ENCODE data around the gene RGS7BP. TPM values are rescaled to one million over a fixed set of nuclear protein-coding genes. Genes with fewer than 3 reads are reported as not detected.
"Not testable (repeated sequence)": the region's sequence is repeated elsewhere in the genome, so short reads cannot be mapped to it uniquely, and the experiment has no call there.

RGS7BP gene
- total and polyA plus RNA-seq, 5 donors from 2014 or later = not detected

DNA sequence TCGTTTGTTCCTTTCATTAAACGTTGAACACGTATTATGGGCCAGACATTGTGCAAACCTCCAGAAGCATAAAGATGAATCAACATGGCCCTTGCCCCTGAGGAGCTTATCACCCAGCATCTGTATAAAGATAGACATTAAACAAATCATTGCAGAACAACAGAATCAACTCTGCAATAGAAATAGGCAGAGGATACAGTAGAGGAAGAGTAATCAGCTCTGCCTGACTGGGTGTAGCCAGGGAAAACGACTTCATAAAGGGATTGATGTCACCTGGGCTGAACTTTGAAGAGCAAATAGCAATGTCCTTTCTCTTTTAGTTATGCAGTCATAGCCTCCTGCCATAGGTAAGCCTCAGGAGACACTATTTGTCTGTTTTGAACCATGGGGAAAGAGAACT, 13.4 kb downstream of the RGS7BP start:
- Histone ChIP-seq H3K36me3 (ENCODE audit: control insufficient read depth, insufficient read depth, low read length) (no peaks in the 10 kb centered on the region), H3K27ac (ENCODE audit: insufficient read depth, low read length, poor library complexity, severe bottlenecking) (no peak overlapping the region), H3K27me3 (ENCODE audit: control insufficient read depth, insufficient read depth, low read length) (no peaks in the 10 kb centered on the region), H3K9me3 (ENCODE audit: control insufficient read depth in 2 of 2, low read length in 2 of 2) (no peaks in the 10 kb centered on the region), H3K4me1 (ENCODE audit: control insufficient read depth, insufficient read depth, low read length, poor library complexity, severe bottlenecking) (no peaks in the 10 kb centered on the region), H3K4me3 (ENCODE audit: low read depth, low read length) (no peak overlapping the region)
- no peaks in the 10 kb centered on the region for H3K27me3 Mint-ChIP-seq
- ATAC-seq (ENCODE audit: low read depth in 2 of 2) (no peak), DNase-seq (no peak)
- peaks cover 0 to 1% (median 0%) of the 10 kb centered on the region in 7 donors for H3K9me3 Mint-ChIP-seq
- H3K27ac Mint-ChIP-seq = no peak overlapping the region
- no peaks in the 10 kb centered on the region for H3K36me3 Mint-ChIP-seq
- H3K4me1 Mint-ChIP-seq = no peaks in the 10 kb centered on the region
- no peak overlapping the region for H3K4me3 Mint-ChIP-seq

DNA sequence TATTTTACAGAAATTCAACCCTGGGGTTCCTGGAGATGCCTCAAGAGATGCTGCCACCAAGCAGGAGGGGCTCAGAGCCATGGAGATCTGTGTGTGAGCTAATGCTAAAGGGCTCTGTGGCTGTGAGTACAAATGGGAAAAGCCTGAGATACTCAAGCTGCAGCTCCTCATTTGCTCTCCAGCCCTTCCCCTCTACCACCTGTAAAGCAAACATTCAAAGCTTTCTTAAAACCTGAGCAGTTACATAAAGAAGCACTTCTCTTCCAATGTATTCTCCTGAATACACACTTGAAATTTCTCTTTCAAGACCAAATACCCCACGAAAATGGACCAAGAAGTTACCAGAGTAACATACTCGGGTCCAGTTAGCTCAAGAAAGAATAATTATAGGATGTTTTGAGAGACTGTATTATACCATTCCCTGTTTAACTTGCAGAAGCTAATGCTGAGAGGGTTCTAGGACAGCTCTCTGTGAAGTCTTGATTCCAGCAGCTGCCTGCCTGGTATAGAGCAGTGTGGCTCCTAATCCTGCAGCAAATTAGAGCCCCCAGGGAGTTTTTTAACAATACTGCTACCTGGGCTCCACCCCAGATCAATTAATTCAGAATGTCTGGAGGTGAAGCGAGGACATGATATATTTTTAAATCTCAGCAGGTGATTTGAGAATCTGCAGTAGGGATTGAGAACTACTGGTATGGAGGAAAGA, 21.1 kb downstream of the RGS7BP start:
- H3K27ac ChIP-seq (ENCODE audit: insufficient read depth, low read length, poor library complexity, severe bottlenecking) = no peak overlapping the region
- H3K4me1 Mint-ChIP-seq = no peaks in the 10 kb centered on the region
- no peak overlapping the region for H3K4me3 Mint-ChIP-seq
- H3K9me3 ChIP-seq (ENCODE audit: control insufficient read depth in 2 of 2, low read length in 2 of 2) = no peaks in the 10 kb centered on the region
- DNase-seq (no peak), ATAC-seq (ENCODE audit: low read depth in 2 of 2) (no peak)
- peaks cover 0 to 5% (median 0%) of the 10 kb centered on the region in 7 donors for H3K9me3 Mint-ChIP-seq
- H3K4me1 ChIP-seq (ENCODE audit: control insufficient read depth, insufficient read depth, low read length, poor library complexity, severe bottlenecking) = no peaks in the 10 kb centered on the region
- no peaks in the 10 kb centered on the region for H3K36me3 Mint-ChIP-seq
- H3K27me3 ChIP-seq (ENCODE audit: control insufficient read depth, insufficient read depth, low read length) = no peaks in the 10 kb centered on the region
- H3K36me3 ChIP-seq (ENCODE audit: control insufficient read depth, insufficient read depth, low read length) = no peaks in the 10 kb centered on the region
- no peak overlapping the region for H3K4me3 ChIP-seq (ENCODE audit: low read depth, low read length)
- no peak overlapping the region for H3K27ac Mint-ChIP-seq
- peaks cover 12% of the 10 kb centered on the region for H3K27me3 Mint-ChIP-seq

DNA sequence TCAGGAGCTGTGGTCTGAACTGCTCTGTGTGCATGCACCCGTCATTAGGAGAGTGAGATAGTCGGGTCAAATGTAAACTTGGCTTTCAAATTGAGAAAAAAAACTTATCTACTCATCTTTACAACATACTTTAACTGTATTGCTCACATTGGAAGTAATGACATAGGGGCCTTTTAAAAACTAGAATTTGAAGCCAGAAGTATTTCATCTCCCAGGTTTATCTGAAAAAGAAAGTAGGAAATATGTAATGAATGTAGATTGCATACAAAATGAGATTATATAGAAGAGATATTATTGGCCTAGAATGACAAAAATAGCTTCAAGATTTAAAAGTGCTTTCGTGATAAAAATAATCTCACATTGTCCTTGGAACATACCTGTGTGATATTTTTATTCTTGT, 24.3 kb downstream of the RGS7BP start:
- no peaks in the 10 kb centered on the region for H3K4me1 ChIP-seq (ENCODE audit: control insufficient read depth, insufficient read depth, low read length, poor library complexity, severe bottlenecking)
- no peak for DNase-seq
- no peaks in the 10 kb centered on the region for H3K36me3 ChIP-seq (ENCODE audit: control insufficient read depth, insufficient read depth, low read length)
- Mint-ChIP-seq H3K36me3 (no peaks in the 10 kb centered on the region), H3K9me3 (peaks cover 0 to 2% (median 0%) of the 10 kb centered on the region in 7 donors), H3K27ac (no peak overlapping the region), H3K27me3 (peaks cover 8% of the 10 kb centered on the region), H3K4me1 (no peaks in the 10 kb centered on the region), H3K4me3 (no peak overlapping the region)
- no peak overlapping the region for H3K27ac ChIP-seq (ENCODE audit: insufficient read depth, low read length, poor library complexity, severe bottlenecking)
- no peaks in the 10 kb centered on the region for H3K9me3 ChIP-seq (ENCODE audit: control insufficient read depth in 2 of 2, low read length in 2 of 2)
- no peak overlapping the region for H3K4me3 ChIP-seq (ENCODE audit: low read depth, low read length)
- ATAC-seq (ENCODE audit: low read depth in 2 of 2) = no peak
- no peaks in the 10 kb centered on the region for H3K27me3 ChIP-seq (ENCODE audit: control insufficient read depth, insufficient read depth, low read length)

DNA sequence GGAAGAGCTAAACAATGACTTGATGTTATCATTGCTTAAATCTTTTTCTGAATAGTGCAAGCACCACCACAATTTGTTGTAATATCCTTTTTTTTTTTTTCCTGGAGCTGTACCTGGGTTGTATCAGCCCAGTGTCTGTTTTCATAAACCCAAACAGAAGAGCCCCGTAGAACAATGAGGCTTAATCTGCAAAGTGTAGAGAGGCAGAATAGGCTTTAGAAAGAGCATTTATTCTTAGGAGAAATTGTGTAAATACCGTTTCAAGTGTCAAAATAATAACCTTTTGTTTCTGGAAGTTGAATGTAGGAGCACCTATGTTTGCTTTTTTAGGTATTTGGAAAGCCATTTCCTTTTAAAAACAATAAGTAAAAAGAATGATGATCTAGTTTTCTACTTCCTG, 26.4 kb downstream of the RGS7BP start:
- H3K4me3 ChIP-seq (ENCODE audit: low read depth, low read length) = no peak overlapping the region
- no peaks in the 10 kb centered on the region for H3K4me1 ChIP-seq (ENCODE audit: control insufficient read depth, insufficient read depth, low read length, poor library complexity, severe bottlenecking)

GRCh38 chr5:64532657-64533056, 26.8 kb downstream of the RGS7BP start:
- no peaks in the 10 kb centered on the region for H3K27me3 ChIP-seq (ENCODE audit: control insufficient read depth, insufficient read depth, low read length)
- DNase-seq (no peak), ATAC-seq (ENCODE audit: low read depth in 2 of 2) (no peak)
- no peaks in the 10 kb centered on the region for H3K9me3 ChIP-seq (ENCODE audit: control insufficient read depth in 2 of 2, low read length in 2 of 2)
- Mint-ChIP-seq H3K27me3 (peaks cover 3% of the 10 kb centered on the region), H3K4me3 (no peak overlapping the region), H3K4me1 (no peaks in the 10 kb centered on the region), H3K36me3 (no peaks in the 10 kb centered on the region), H3K27ac (no peak overlapping the region), H3K9me3 (peaks cover 0 to 2% (median 0%) of the 10 kb centered on the region in 7 donors)
- H3K27ac ChIP-seq (ENCODE audit: insufficient read depth, low read length, poor library complexity, severe bottlenecking) = no peak overlapping the region
- no peak overlapping the region for H3K4me3 ChIP-seq (ENCODE audit: low read depth, low read length)
- no peaks in the 10 kb centered on the region for H3K4me1 ChIP-seq (ENCODE audit: control insufficient read depth, insufficient read depth, low read length, poor library complexity, severe bottlenecking)
- H3K36me3 ChIP-seq (ENCODE audit: control insufficient read depth, insufficient read depth, low read length) = no peaks in the 10 kb centered on the region

More for the DNA sequence above, 26.4 kb downstream of the RGS7BP start:
- Mint-ChIP-seq H3K4me1 (no peaks in the 10 kb centered on the region), H3K27ac (no peak overlapping the region), H3K9me3 (peaks cover 0 to 2% (median 0%) of the 10 kb centered on the region in 7 donors), H3K36me3 (no peaks in the 10 kb centered on the region), H3K27me3 (peaks cover 7% of the 10 kb centered on the region), H3K4me3 (no peak overlapping the region)
- Histone ChIP-seq H3K27ac (ENCODE audit: insufficient read depth, low read length, poor library complexity, severe bottlenecking) (no peak overlapping the region), H3K36me3 (ENCODE audit: control insufficient read depth, insufficient read depth, low read length) (no peaks in the 10 kb centered on the region), H3K27me3 (ENCODE audit: control insufficient read depth, insufficient read depth, low read length) (no peaks in the 10 kb centered on the region), H3K9me3 (ENCODE audit: control insufficient read depth in 2 of 2, low read length in 2 of 2) (no peaks in the 10 kb centered on the region)
- ATAC-seq (ENCODE audit: low read depth in 2 of 2) (no peak), DNase-seq (no peak)

DNA sequence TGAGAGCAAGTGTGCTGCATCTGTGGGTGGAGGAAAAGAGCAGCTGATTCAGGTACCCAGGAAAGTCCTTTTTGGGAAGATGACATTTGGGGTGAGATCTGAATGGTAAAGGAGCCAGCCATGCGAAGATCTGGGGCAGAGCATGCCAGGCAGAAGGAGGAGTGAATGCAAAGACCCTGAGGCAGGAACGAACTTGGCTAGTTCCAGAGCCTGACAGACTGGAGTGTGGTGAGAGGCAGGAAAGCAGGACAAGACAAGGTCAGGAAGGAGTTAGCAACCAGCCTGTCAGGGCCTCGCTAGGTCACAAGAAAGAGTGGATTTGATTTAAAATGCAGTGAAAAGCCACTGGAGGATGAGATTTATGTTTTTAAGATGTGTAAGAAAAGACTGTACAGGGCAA, 28.2 kb downstream of the RGS7BP start:
- H3K27me3 Mint-ChIP-seq = no peaks in the 10 kb centered on the region
- H3K9me3 Mint-ChIP-seq = peaks cover 0 to 2% (median 0%) of the 10 kb centered on the region in 7 donors
- DNase-seq = no peak
- no peak overlapping the region for H3K27ac Mint-ChIP-seq
- H3K36me3 Mint-ChIP-seq = no peaks in the 10 kb centered on the region
- no peak overlapping the region for H3K4me3 Mint-ChIP-seq
- H3K9me3 ChIP-seq (ENCODE audit: control insufficient read depth in 2 of 2, low read length in 2 of 2) = no peaks in the 10 kb centered on the region
- H3K36me3 ChIP-seq (ENCODE audit: control insufficient read depth, insufficient read depth, low read length) = no peaks in the 10 kb centered on the region
- no peak overlapping the region for H3K4me3 ChIP-seq (ENCODE audit: low read depth, low read length)
- ATAC-seq (ENCODE audit: low read depth in 2 of 2) = no peak
- no peaks in the 10 kb centered on the region for H3K4me1 Mint-ChIP-seq
- no peaks in the 10 kb centered on the region for H3K4me1 ChIP-seq (ENCODE audit: control insufficient read depth, insufficient read depth, low read length, poor library complexity, severe bottlenecking)
- H3K27me3 ChIP-seq (ENCODE audit: control insufficient read depth, insufficient read depth, low read length) = no peaks in the 10 kb centered on the region
- no peak overlapping the region for H3K27ac ChIP-seq (ENCODE audit: insufficient read depth, low read length, poor library complexity, severe bottlenecking)

GRCh38 chr5:64557911-64558310, 52.1 kb downstream of the RGS7BP start:
- H3K36me3 ChIP-seq (ENCODE audit: control insufficient read depth, insufficient read depth, low read length) = no peaks in the 10 kb centered on the region
- Mint-ChIP-seq H3K4me3 (no peak overlapping the region), H3K27me3 (no peaks in the 10 kb centered on the region), H3K36me3 (no peaks in the 10 kb centered on the region), H3K27ac (no peak overlapping the region), H3K4me1 (no peaks in the 10 kb centered on the region), H3K9me3 (peaks cover 0 to 18% (median 5%) of the 10 kb centered on the region in 7 donors)
- H3K4me3 ChIP-seq (ENCODE audit: low read depth, low read length) = no peak overlapping the region
- H3K27me3 ChIP-seq (ENCODE audit: control insufficient read depth, insufficient read depth, low read length) = no peaks in the 10 kb centered on the region
- ATAC-seq (ENCODE audit: low read depth in 2 of 2) (no peak), DNase-seq (no peak)
- H3K9me3 ChIP-seq (ENCODE audit: control insufficient read depth in 2 of 2, low read length in 2 of 2) = no peaks in the 10 kb centered on the region
- H3K4me1 ChIP-seq (ENCODE audit: control insufficient read depth, insufficient read depth, low read length, poor library complexity, severe bottlenecking) = no peaks in the 10 kb centered on the region
- H3K27ac ChIP-seq (ENCODE audit: insufficient read depth, low read length, poor library complexity, severe bottlenecking) = no peak overlapping the region

GRCh38 chr5:64558641-64559040, 52.8 kb downstream of the RGS7BP start:
- H3K4me1 Mint-ChIP-seq; H3K27ac ChIP-seq (ENCODE audit: insufficient read depth, low read length, poor library complexity, severe bottlenecking); H3K9me3 ChIP-seq (ENCODE audit: control insufficient read depth in 2 of 2, low read length in 2 of 2); H3K4me1 ChIP-seq (ENCODE audit: control insufficient read depth, insufficient read depth, low read length, poor library complexity, severe bottlenecking); ATAC-seq (ENCODE audit: low read depth in 2 of 2); H3K27ac Mint-ChIP-seq; DNase-seq; H3K36me3 ChIP-seq (ENCODE audit: control insufficient read depth, insufficient read depth, low read length); H3K4me3 ChIP-seq (ENCODE audit: low read depth, low read length); H3K27me3 Mint-ChIP-seq; H3K4me3 Mint-ChIP-seq; H3K36me3 Mint-ChIP-seq; H3K27me3 ChIP-seq (ENCODE audit: control insufficient read depth, insufficient read depth, low read length): not testable (repeated sequence)
- H3K9me3 Mint-ChIP-seq = peaks cover 0 to 18% (median 5%) of the 10 kb centered on the region in 7 donors
